ENCODE measurements around the gene CYP46A1. TPM values are rescaled to one million over a fixed set of nuclear protein-coding genes. Genes with fewer than 3 reads are reported as not detected.

The CYP46A1 gene
- total RNA-seq, 1 experiment from 2014 or later: 0.59 TPM

GRCh38 chr14:99668307-99669295 is 15.5 kb upstream of the CYP46A1 start:
- no peak overlapping the region for H4K8ac ChIP-seq (replicated peaks; ENCODE audit: insufficient read length, low read depth, low read length)

More at GRCh38 chr14:99668307-99669295, 15.5 kb upstream of the CYP46A1 start:
- peaks cover 8% of the 10 kb centered on the region for H3K27me3 Mint-ChIP-seq (ENCODE audit: low read depth)
- H3K79me1 ChIP-seq (ENCODE audit: insufficient read depth, low read depth, low read length, poor library complexity, severe bottlenecking): no peaks in the 10 kb centered on the region
- H3K9me3 ChIP-seq (ENCODE audit: control insufficient read depth, low read depth, low read length): no peaks in the 10 kb centered on the region
- no peak overlapping the region for H3K4ac ChIP-seq (ENCODE audit: low read depth, low read length)
- no peak overlapping the region for H3K9ac ChIP-seq (ENCODE audit: extremely low read depth, insufficient read length, low read length)
- H2BK5ac ChIP-seq (ENCODE audit: insufficient read length, low read length): no peak overlapping the region
- TF ChIP-seq CTCF (conservative IDR thresholded peaks at IDR 0.05): no peak
- no peaks in the 10 kb centered on the region for H3K27me3 ChIP-seq (ENCODE audit: insufficient read depth, low read length)
- 0 out of 7 replicates have a peak, but pooled peaks cover 0 to 3% (median 0%) of the 10 kb centered on the region in 3 experiments for H3K36me3 Mint-ChIP-seq (ENCODE audit: insufficient read depth in 1 of 3, low read depth in 3 of 3)
- H3K4me1 Mint-ChIP-seq: peaks cover 58 to 73% of the 10 kb centered on the region in 2 experiments
- no peak overlapping the region; the same call in 1 of the 2 replicates for H3K14ac ChIP-seq (ENCODE audit: insufficient read depth, low read length)
- no peak for DNase-seq
- no peak overlapping the region for H4K91ac ChIP-seq (ENCODE audit: insufficient read length, low read depth, low read length)
- H3K23me2 ChIP-seq (ENCODE audit: insufficient read length, low read depth, low read length, poor library complexity, severe bottlenecking): no peaks in the 10 kb centered on the region
- no peak overlapping the region for H3K23ac ChIP-seq (ENCODE audit: insufficient read length, low read depth, low read length)
- H3K18ac ChIP-seq (ENCODE audit: insufficient read length, low read depth, low read length): no peak overlapping the region
- H4K20me1 ChIP-seq (ENCODE audit: control insufficient read depth, insufficient read depth, insufficient read length): no peaks in the 10 kb centered on the region
- H3K27ac ChIP-seq (ENCODE audit: insufficient read length, low read depth, low read length): no peak overlapping the region
- H4K5ac ChIP-seq (ENCODE audit: insufficient read length, low read depth, low read length): no peak overlapping the region
- H2BK120ac ChIP-seq (ENCODE audit: low read depth, low read length, poor library complexity, severe bottlenecking): no peak overlapping the region
- peaks cover 5% of the 10 kb centered on the region for H3K4me1 ChIP-seq (ENCODE audit: insufficient read depth, low read length)
- H2AK5ac ChIP-seq (ENCODE audit: insufficient read length, low read length): no peak overlapping the region
- H3K27ac Mint-ChIP-seq: peak overlapping the region in 1 of 3 experiments; percentile 3; a peak in 3 of 7 replicates
- H3K79me2 ChIP-seq (ENCODE audit: insufficient read depth, low read length): no peaks in the 10 kb centered on the region
- H2BK12ac ChIP-seq (ENCODE audit: insufficient read length, low read depth, low read length): no peak overlapping the region
- H2BK20ac ChIP-seq (ENCODE audit: low read depth, low read length, poor library complexity, severe bottlenecking): no peak overlapping the region
- H3K9me3 Mint-ChIP-seq: no peaks in the 10 kb centered on the region; a peak in 1 of 5 replicates
- no peak overlapping the region for H3K56ac ChIP-seq (ENCODE audit: insufficient read length, low read depth, low read length)
- H2BK15ac ChIP-seq (ENCODE audit: low read depth, low read length): no peak overlapping the region
- WGBS (ENCODE audit: extremely low coverage, insufficient read length, low lambda C conversion rate): no CpG with 5 or more reads among the region's 27 CpGs
- peak overlapping the region in 1 of 2 experiments; percentile 30; a peak in 1 of 5 replicates for H3K4me3 Mint-ChIP-seq
- no peak overlapping the region for H3T11ph ChIP-seq (ENCODE audit: low read length)
- no peak overlapping the region for H2AFZ ChIP-seq (ENCODE audit: low read length)
- no peak overlapping the region for H3K4me2 ChIP-seq (ENCODE audit: insufficient read depth, insufficient read length, low read length)

Measured in H9 (cell line).